Body of pancreas (tissue), 4 donors: Measurements from ENCODE around the gene NDUFA13.

Source experiments
- CTCF ChIP-seq, 7 experiments: fragments of 450-650 bp in 4 of 7; fragments of 200-600 bp in 3 of 7; sonication (generic) in 3 of 7; IDR thresholded peaks; one replicate each; pipeline ENCODE4 v1.5.1; 2016 to 2019; ENCODE audit warnings: antibody characterized with exemption in 7 of 7
- POLR2A ChIP-seq, 3 donors: fragments of 450-650 bp; IDR thresholded peaks; one replicate each; pipeline ENCODE4 v1.6.1; 2016; ENCODE audit warnings: antibody characterized with exemption in 3 of 3, mild to moderate bottlenecking in 2 of 3

GRCh38 chr19:19520989-19521388 is 5.0 kb downstream of the NDUFA13 start:
- no peak for TF ChIP-seq CTCF (IDR thresholded peaks at IDR 0.05)
- no peak for TF ChIP-seq POLR2A (IDR thresholded peaks at IDR 0.05)
